ENCODE data around the gene MTA2.

DNA sequence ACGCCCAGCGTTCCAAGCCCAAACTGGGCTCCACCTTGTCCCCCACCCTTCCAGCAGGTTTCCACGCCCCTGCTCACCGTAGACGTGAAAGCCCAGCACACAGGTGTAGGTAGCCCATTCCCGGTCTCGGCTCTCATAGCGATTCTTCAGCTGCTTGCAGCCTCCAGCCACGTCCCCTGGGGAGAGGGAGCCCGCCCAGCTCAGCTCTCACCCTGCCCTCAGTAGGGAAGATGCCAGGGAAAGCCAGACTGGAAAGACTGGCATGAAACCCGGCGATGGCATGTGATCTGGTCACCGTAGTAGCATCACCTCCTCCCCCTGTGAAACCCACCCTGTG is 1.4 kb upstream of the MTA2 start:
- TF ChIP-seq CSDC2 (CRISPR knock-in tag; IDR thresholded peaks at IDR 0.05) (no peak), GLIS3 (CRISPR knock-in tag; IDR thresholded peaks at IDR 0.05) (no peak), ZNF8 (CRISPR knock-in tag; IDR thresholded peaks at IDR 0.05) (no peak), RARB (CRISPR knock-in tag; IDR thresholded peaks at IDR 0.05) (no peak)
- TF ChIP-seq, protein P1, sequence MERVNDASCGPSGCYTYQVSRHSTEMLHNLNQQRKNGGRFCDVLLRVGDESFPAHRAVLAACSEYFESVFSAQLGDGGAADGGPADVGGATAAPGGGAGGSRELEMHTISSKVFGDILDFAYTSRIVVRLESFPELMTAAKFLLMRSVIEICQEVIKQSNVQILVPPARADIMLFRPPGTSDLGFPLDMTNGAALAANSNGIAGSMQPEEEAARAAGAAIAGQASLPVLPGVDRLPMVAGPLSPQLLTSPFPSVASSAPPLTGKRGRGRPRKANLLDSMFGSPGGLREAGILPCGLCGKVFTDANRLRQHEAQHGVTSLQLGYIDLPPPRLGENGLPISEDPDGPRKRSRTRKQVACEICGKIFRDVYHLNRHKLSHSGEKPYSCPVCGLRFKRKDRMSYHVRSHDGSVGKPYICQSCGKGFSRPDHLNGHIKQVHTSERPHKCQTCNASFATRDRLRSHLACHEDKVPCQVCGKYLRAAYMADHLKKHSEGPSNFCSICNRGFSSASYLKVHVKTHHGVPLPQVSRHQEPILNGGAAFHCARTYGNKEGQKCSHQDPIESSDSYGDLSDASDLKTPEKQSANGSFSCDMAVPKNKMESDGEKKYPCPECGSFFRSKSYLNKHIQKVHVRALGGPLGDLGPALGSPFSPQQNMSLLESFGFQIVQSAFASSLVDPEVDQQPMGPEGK (CRISPR knock-in tag; IDR thresholded peaks at IDR 0.05; ENCODE audit: borderline replicate concordance) = no peak

Data from SK-N-SH treated with all-trans-retinoic acid at 6 μM for 48 hours (cell line).